ENCODE results near the gene COMMD10.

The COMMD10 gene

DNA sequence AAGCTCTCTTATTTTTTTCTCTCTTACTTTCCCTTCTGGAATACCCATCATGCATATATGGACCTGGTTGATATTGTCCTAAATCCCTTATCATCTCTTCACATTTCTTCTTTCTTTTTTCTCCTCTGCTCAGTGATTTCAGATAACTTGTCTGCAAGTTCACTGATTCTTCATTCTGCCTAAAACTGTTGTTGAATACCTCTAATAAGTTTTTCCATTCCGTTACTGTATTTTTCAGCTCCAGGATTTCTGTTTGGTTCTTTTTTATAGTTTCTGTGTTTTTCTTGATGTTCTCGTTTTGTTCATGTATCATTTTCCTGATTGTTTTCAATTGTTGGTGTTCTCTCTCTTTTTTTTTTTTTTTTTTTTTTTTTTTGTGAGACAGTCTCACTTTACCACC lies 203.7 kb downstream of the COMMD10 start:
- no peak overlapping the region for H3K27ac ChIP-seq
- TF ChIP-seq ZFX (IDR thresholded peaks at IDR 0.05): no peak
- TF ChIP-seq, protein P1, sequence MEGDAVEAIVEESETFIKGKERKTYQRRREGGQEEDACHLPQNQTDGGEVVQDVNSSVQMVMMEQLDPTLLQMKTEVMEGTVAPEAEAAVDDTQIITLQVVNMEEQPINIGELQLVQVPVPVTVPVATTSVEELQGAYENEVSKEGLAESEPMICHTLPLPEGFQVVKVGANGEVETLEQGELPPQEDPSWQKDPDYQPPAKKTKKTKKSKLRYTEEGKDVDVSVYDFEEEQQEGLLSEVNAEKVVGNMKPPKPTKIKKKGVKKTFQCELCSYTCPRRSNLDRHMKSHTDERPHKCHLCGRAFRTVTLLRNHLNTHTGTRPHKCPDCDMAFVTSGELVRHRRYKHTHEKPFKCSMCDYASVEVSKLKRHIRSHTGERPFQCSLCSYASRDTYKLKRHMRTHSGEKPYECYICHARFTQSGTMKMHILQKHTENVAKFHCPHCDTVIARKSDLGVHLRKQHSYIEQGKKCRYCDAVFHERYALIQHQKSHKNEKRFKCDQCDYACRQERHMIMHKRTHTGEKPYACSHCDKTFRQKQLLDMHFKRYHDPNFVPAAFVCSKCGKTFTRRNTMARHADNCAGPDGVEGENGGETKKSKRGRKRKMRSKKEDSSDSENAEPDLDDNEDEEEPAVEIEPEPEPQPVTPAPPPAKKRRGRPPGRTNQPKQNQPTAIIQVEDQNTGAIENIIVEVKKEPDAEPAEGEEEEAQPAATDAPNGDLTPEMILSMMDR (conservative IDR thresholded peaks at IDR 0.05): no peak

DNA sequence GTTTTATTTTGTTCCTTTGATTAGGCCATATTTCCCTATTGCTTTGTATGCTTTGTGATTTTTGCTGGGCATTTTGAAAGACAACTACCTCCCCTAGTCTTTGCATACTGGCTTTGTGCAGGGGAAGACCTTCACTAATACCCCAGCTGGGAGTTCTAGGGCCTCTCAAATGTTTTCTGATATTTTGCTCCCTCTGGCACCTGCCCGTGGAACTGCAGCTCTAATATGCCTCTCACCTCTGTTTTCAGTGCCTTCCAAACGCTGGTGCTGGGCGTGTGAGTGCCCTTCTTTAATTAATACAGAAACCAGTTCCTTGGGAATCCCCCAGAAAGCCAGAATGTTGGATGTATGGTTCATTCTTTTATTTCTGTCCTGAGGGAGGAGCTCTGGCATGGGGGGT lies 204.5 kb downstream of the COMMD10 start:
- no peak overlapping the region for H3K27ac ChIP-seq
- no peak for TF ChIP-seq ZFX (IDR thresholded peaks at IDR 0.05)
- TF ChIP-seq, protein P1 (conservative IDR thresholded peaks at IDR 0.05): peak; percentile 38

DNA sequence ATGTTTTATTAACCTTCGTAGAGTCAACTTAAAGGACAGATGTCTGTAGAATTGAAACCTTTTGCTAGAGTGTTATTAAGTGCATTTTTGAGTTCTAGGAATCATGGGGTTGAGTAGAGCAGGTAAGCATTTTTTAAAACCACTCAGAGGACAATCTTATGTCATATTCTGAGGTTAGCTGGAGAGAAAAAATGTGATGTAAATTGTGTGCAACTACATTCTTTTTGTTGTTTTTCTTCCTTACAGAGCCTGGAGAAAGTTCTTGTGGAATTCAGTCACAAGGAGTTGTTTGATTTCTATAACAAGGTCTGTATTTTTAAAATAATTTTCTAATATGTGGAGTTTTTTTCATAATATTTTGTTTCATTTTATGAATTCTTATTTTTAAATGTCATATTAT lies 206.4 kb downstream of the COMMD10 start:
- TF ChIP-seq, protein P1 (conservative IDR thresholded peaks at IDR 0.05): no peak
- TF ChIP-seq ZFX (IDR thresholded peaks at IDR 0.05): no peak
- H3K27ac ChIP-seq: no peak overlapping the region

DNA sequence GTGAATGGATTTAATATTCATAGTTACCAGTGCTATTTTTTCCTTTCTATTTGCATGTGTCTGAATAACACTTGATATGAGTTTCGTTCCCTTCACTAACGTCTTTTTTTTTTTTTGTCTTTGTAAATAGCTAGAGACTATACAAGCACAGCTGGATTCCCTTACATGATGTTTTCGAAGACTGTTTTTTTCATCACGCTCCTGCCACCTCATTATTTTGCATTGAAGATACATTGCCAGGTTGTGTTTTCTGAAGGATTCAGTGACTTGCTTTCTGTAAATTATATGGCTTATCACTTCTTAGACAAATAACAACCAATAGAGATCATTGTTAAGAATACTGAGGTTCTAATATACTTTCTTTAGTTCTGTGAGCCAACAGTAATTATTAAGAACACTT lies 207.5 kb downstream of the COMMD10 start:
- no peak for TF ChIP-seq ZFX (IDR thresholded peaks at IDR 0.05)
- TF ChIP-seq, protein P1 (conservative IDR thresholded peaks at IDR 0.05): no peak
- H3K27ac ChIP-seq: no peak overlapping the region

DNA sequence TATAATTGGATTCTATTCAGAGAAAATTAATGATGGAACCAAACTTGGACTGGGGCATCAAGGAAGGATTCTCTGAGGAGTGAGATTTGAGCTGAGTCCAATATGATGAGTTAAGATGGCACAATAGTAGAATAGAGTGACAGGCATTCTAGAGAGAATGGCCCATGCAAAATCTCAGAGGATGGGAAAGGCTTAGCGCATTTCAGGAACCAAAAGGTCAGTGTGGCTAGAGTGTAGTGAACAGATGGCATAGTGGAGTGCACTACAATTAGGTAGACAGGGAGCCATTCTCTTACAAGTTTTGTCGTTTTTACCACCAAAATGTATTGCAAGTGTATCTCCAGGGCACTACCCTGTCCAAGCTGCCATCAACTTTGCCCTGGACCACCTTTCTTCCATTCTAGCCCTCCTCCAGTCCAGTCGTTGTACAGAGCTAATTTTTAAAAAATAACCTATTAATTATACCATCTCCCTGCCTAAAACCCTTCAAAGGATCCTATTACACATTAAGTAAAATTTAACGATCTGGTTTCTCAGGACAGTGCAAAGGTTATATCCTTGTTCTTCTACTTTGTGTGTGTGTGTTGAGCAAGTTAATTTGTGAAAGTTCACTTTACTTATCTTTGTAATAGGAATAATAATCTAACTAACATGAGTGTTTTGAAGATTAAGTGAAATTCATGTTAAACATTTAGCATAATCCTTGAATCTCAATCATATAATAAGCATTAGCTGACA lies 211.7 kb downstream of the COMMD10 start:
- TF ChIP-seq ZFX (IDR thresholded peaks at IDR 0.05): no peak
- TF ChIP-seq, protein P1 (conservative IDR thresholded peaks at IDR 0.05): no peak
- H3K27ac ChIP-seq: no peak overlapping the region

DNA sequence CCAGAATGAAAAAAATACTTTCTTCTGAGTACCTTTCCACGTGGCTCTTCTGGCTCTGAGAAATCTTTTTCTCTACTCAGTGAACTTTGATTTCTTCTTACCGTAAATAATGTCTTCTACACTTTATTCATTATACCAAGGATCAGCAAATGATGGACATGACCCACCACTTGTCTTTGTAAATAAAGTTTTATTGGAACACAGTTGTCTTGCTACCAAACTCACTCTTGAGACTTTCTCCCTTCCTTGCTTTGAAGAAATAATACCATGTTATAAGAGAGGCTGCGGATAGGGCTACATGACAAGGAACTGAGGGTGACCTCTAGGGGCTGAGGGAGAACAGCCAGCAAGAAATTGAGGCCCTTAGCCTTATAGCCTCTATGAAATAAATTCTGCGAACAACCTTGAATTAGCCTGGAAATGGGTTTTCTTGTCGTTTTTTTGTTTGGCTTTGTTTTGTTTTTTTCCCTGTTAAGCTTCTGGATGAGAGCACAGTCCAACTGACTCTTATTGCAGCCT lies 212.5 kb downstream of the COMMD10 start:
- TF ChIP-seq, protein P1 (conservative IDR thresholded peaks at IDR 0.05): no peak
- no peak for TF ChIP-seq ZFX (IDR thresholded peaks at IDR 0.05)

DNA sequence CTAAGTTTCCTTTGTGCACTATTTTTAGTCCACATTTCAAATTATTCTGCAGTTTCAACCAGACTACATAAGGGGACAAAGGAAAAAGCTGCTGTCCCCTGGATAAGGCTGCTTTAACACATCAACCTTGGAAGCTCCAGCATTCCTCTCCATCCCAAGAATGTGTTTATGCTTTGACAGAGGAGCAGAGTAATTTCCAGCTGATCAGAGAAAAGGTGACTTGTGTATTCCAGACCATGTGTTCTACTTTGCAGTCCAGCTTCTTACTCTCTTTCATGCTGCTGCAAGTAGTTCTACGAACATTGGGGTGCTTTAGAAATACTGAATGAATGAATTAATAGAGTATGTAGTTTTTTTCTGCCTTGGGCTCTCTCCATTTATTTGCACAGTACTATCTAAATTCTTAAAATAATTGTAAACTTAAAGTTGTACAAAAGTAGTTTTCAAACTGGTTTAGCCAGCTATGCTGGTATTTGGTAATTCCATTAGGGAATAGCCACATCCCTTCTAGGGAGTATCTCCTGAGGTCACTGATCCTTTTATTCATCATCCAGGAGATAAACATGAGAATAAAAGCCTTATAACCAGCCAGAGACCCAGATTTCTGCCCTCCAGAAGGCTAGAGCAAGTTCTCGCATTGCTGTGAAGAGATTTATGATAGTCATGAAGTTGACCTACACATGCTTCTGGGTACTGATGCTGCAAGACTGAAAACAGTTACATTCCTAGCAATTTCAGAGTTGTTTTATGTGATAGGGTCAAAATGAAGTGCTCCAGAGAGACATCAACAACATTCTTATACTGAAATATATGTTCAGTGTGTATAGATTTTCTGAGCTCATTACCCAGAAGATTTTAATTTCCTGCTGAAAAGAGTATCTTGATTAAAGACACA lies 215.2 kb downstream of the COMMD10 start:
- H3K27ac ChIP-seq: no peak overlapping the region
- no peak for TF ChIP-seq ZFX (IDR thresholded peaks at IDR 0.05)
- TF ChIP-seq, protein P1 (conservative IDR thresholded peaks at IDR 0.05): no peak

More for the DNA sequence above, 212.5 kb downstream of the COMMD10 start:
- no peak overlapping the region for H3K27ac ChIP-seq
